Neural cell (in vitro differentiated cells): ENCODE data around the gene IBA57. TPM values are rescaled to one million over a fixed set of nuclear protein-coding genes. Genes with fewer than 3 reads are reported as not detected.

ENCODE experiments used
- H2AFZ ChIP-seq: fragments of 200-600, 300-800 bp; sonication (generic), shearing (Covaris generic); 2 replicates; pipeline ENCODE4 v1.6.0; 2014; ENCODE audit warnings: low read depth, mild to moderate bottlenecking, antibody characterized with exemption, low read length, moderate library complexity
- H3F3A ChIP-seq: fragments of 200-600 bp; shearing (Covaris generic); 2 replicates; pipeline ENCODE4 v1.6.1; 2016; ENCODE audit warnings: mild to moderate bottlenecking, moderate library complexity, mixed read lengths, antibody characterized with exemption, low read length; ENCODE audit not compliant: insufficient read depth, poor library complexity, severe bottlenecking
- H3K27ac ChIP-seq: fragments of 200-600, 300-800 bp; sonication (generic), shearing (Covaris generic); 2 replicates; pipeline ENCODE4 v1.5.1; 2014; ENCODE audit warnings: mild to moderate bottlenecking, low read length, moderate library complexity
- H3K27me3 ChIP-seq: fragments of 300-800, 200-600 bp; sonication (generic), shearing (Covaris generic); 2 replicates; pipeline ENCODE4 v1.6.0; 2014; ENCODE audit warnings: mild to moderate bottlenecking, low read depth, low read length, moderate library complexity; ENCODE audit not compliant: insufficient read depth
- H3K36me3 ChIP-seq: fragments of 300-800, 200-600 bp; sonication (generic), shearing (Covaris generic); 2 replicates; pipeline ENCODE4 v1.5.1; 2014; ENCODE audit warnings: mild to moderate bottlenecking, antibody characterized with exemption, low read length, moderate library complexity; ENCODE audit not compliant: insufficient read depth
- H3K4me2 ChIP-seq: fragments of 300-800, 200-600 bp; sonication (generic), shearing (Covaris generic); 2 replicates; pipeline ENCODE4 v1.6.0; 2014; ENCODE audit warnings: mild to moderate bottlenecking, low read length
- H3K4me3 ChIP-seq: fragments of 300-800, 200-600 bp; sonication (generic), shearing (Covaris generic); 2 replicates; pipeline ENCODE4 v1.5.1; 2014; ENCODE audit warnings: mild to moderate bottlenecking, low read length, moderate library complexity
- H3K79me2 ChIP-seq: fragments of 200-600 bp; shearing (Covaris generic); replicated peaks from 2 replicates; pipeline ENCODE4 v1.6.0; 2014; ENCODE audit warnings: mild to moderate bottlenecking, low read length, moderate library complexity; ENCODE audit not compliant: insufficient read depth
- H3K9ac ChIP-seq: fragments of 300-800, 200-600 bp; sonication (generic), shearing (Covaris generic); 2 replicates; pipeline ENCODE4 v1.6.1; 2016; ENCODE audit warnings: mild to moderate bottlenecking, low read length, mixed read lengths
- H3K9me2 ChIP-seq: fragments of 200-600 bp; shearing (Covaris generic); 2 replicates; pipeline ENCODE4 v1.6.1; 2016; ENCODE audit warnings: mild to moderate bottlenecking, low read length, mixed read lengths; ENCODE audit not compliant: insufficient read depth
- H3K9me3 ChIP-seq: fragments of 200-600, 300-800 bp; sonication (generic), shearing (Covaris generic); 2 replicates; pipeline ENCODE4 v1.6.1; 2016; ENCODE audit warnings: mild to moderate bottlenecking, mixed run types, low read length, moderate library complexity, mixed read lengths
- H4K20me1 ChIP-seq: fragments of 200-600 bp; shearing (Covaris generic); 2 replicates; pipeline ENCODE4 v1.6.1; 2016; ENCODE audit warnings: mild to moderate bottlenecking, mixed run types; ENCODE audit not compliant: insufficient read depth
- EP300 ChIP-seq: fragments of 450-650 bp; conservative IDR thresholded peaks from 2 replicates; pipeline ENCODE4 v1.6.1; 2014; ENCODE audit warnings: antibody characterized with exemption, mild to moderate bottlenecking, moderate library complexity; ENCODE audit not compliant: poor library complexity, severe bottlenecking
- EZH2 ChIP-seq: fragments of 200-600, 300-800 bp; shearing (Covaris generic), sonication (generic); IDR thresholded peaks from 2 replicates; pipeline ENCODE4 v1.6.1; 2014; ENCODE audit warnings: antibody characterized with exemption, low read length, borderline replicate concordance, mild to moderate bottlenecking; ENCODE audit not compliant: insufficient read depth, poor library complexity, severe bottlenecking
- MXI1 ChIP-seq: fragments of 450-650 bp; conservative IDR thresholded peaks from 2 replicates; pipeline ENCODE4 v1.6.1; 2014; ENCODE audit warnings: antibody characterized with exemption, mild to moderate bottlenecking; ENCODE audit not compliant: poor library complexity, severe bottlenecking
- POLR2AphosphoS5 ChIP-seq: IDR thresholded peaks from 2 replicates; pipeline ENCODE4 v1.6.1; 2012
- RAD21 ChIP-seq: fragments of 450-650 bp; conservative IDR thresholded peaks from 2 replicates; pipeline ENCODE4 v1.6.1; 2014; ENCODE audit warnings: antibody characterized with exemption, mild to moderate bottlenecking, moderate library complexity
- SMC3 ChIP-seq: fragments of 450-650 bp; conservative IDR thresholded peaks from 2 replicates; pipeline ENCODE4 v1.6.1; 2014; ENCODE audit warnings: antibody characterized with exemption, mild to moderate bottlenecking, moderate library complexity; ENCODE audit not compliant: poor library complexity
- TAF1 ChIP-seq: IDR thresholded peaks from 2 replicates; pipeline ENCODE4 v1.6.1; 2012; ENCODE audit warnings: low read depth
- polyA plus RNA-seq: library from polyadenylated mRNA; depleted of rRNA; stranded (reverse); fragments of >200 nt; gene quantifications from 2 replicates; pipeline ENCODE4 v1.2.3, GENCODE V29; 2014
- TF ChIP-seq, protein P1 (sequence below): fragments of 450-650 bp; IDR thresholded peaks from 2 replicates; pipeline ENCODE4 v1.5.1; 2014; ENCODE audit warnings: antibody characterized with exemption, mild to moderate bottlenecking, moderate library complexity; ENCODE audit not compliant: poor library complexity, severe bottlenecking
- TF ChIP-seq, protein P2 (sequence below): IDR thresholded peaks from 2 replicates; pipeline ENCODE4 v1.6.1; 2012; ENCODE audit warnings: borderline replicate concordance

Gene IBA57
- polyA plus RNA-seq, 1 donor from 2014 or later, result 5.5 TPM

DNA sequence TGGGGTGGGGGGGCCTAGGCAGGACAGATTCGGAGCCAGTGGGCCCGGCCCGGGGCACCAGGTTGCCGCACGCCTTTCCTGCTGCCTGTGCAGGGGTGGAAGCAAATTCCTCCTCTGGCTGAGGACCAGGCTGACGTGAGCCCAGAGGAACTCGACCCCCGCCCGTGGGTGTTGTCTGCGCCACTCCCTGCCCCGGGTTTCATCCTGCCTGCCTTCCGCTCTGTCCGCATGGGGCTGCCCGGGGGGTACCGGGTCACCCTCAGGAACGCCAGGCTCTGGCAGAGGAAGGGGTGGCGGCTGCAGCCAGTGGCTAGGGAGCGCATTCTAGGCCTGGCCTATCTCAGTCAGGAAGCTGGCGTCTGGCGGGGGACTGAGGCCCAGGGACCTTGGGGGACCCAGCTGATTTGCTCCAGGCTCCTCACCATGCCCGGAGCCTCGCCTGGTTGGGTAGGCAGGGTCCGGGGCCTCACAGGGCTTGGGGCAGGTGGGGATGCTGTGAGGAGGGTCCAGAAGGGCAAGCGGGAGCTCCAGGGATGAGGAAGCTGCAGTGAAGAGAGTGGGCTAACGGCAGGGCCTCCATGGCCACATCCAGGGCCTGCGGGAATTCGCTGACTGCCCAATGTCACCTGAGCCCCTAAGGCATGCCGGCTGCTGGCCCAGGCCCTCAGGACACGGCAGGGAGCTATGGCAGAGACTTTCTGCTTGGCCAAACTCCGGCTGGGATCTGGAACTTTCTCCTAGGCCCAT lies 2.4 kb upstream of the IBA57 start:
- Histone ChIP-seq H3K79me2 (peaks cover 11% of the 10 kb centered on the region), H3F3A (no peaks in the 10 kb centered on the region), H3K27me3 (no peaks in the 10 kb centered on the region), H3K4me3 (no peak overlapping the region), H3K4me2 (no peak overlapping the region), H3K27ac (no peak overlapping the region), H3K9me3 (no peaks in the 10 kb centered on the region), H3K9me2 (no peaks in the 10 kb centered on the region), H4K20me1 (no peaks in the 10 kb centered on the region), H2AFZ (no peak overlapping the region), H3K36me3 (no peaks in the 10 kb centered on the region), H3K9ac (no peak overlapping the region)
- no peak for TF ChIP-seq MXI1
- TF ChIP-seq, protein P1, sequence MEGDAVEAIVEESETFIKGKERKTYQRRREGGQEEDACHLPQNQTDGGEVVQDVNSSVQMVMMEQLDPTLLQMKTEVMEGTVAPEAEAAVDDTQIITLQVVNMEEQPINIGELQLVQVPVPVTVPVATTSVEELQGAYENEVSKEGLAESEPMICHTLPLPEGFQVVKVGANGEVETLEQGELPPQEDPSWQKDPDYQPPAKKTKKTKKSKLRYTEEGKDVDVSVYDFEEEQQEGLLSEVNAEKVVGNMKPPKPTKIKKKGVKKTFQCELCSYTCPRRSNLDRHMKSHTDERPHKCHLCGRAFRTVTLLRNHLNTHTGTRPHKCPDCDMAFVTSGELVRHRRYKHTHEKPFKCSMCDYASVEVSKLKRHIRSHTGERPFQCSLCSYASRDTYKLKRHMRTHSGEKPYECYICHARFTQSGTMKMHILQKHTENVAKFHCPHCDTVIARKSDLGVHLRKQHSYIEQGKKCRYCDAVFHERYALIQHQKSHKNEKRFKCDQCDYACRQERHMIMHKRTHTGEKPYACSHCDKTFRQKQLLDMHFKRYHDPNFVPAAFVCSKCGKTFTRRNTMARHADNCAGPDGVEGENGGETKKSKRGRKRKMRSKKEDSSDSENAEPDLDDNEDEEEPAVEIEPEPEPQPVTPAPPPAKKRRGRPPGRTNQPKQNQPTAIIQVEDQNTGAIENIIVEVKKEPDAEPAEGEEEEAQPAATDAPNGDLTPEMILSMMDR, result no peak
- no peak for TF ChIP-seq POLR2AphosphoS5
- TF ChIP-seq EZH2, result no peak
- TF ChIP-seq, protein P2, sequence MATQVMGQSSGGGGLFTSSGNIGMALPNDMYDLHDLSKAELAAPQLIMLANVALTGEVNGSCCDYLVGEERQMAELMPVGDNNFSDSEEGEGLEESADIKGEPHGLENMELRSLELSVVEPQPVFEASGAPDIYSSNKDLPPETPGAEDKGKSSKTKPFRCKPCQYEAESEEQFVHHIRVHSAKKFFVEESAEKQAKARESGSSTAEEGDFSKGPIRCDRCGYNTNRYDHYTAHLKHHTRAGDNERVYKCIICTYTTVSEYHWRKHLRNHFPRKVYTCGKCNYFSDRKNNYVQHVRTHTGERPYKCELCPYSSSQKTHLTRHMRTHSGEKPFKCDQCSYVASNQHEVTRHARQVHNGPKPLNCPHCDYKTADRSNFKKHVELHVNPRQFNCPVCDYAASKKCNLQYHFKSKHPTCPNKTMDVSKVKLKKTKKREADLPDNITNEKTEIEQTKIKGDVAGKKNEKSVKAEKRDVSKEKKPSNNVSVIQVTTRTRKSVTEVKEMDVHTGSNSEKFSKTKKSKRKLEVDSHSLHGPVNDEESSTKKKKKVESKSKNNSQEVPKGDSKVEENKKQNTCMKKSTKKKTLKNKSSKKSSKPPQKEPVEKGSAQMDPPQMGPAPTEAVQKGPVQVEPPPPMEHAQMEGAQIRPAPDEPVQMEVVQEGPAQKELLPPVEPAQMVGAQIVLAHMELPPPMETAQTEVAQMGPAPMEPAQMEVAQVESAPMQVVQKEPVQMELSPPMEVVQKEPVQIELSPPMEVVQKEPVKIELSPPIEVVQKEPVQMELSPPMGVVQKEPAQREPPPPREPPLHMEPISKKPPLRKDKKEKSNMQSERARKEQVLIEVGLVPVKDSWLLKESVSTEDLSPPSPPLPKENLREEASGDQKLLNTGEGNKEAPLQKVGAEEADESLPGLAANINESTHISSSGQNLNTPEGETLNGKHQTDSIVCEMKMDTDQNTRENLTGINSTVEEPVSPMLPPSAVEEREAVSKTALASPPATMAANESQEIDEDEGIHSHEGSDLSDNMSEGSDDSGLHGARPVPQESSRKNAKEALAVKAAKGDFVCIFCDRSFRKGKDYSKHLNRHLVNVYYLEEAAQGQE, result no peak
- no peak for TF ChIP-seq RAD21
- TF ChIP-seq SMC3, result no peak
- TF ChIP-seq TAF1, result no peak
- no peak for TF ChIP-seq EP300

DNA sequence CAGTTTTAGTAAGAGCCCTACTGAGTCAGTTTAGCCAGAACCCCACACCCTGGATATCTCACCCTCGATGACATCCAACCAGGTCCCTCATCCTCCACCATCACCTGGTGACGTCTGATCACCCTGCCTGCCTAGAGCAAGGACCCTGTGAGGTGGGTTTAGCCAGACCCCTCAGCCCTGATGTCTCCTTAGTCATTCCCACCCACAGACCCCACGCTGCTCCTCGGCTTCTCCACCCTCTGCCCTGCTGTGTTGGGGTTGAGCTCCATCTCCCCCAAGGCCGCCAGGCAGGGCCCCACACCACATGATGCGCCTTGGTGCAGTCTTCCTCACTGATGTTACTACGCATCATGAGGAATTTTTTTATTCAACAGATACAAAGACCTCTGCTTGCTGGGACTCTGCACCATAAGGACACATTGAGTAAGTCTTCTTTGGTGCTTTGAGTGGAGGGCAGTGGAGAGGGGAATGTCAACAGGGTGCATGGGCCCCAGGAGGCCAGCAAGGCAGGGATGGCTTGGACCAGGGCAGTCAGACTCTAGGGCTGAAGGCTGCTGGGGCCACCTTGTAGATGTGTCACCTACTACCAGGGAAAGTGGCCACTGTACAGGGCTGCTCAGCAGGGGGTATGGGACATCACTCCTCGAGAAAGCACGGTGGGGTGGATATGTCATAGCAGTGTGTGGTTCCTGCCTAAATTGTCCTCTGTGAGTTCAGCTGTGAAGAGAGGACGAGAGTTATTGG lies 1.7 kb upstream of the IBA57 start:
- Histone ChIP-seq H3K27ac (no peak overlapping the region), H3K9me3 (no peaks in the 10 kb centered on the region), H3K4me3 (no peak overlapping the region), H3K4me2 (no peak overlapping the region), H2AFZ (no peak overlapping the region), H3K9ac (no peak overlapping the region), H3K36me3 (no peaks in the 10 kb centered on the region), H3F3A (no peaks in the 10 kb centered on the region), H4K20me1 (no peaks in the 10 kb centered on the region), H3K27me3 (no peaks in the 10 kb centered on the region), H3K79me2 (peaks cover 11% of the 10 kb centered on the region), H3K9me2 (no peaks in the 10 kb centered on the region)
- TF ChIP-seq RAD21, result no peak
- TF ChIP-seq EP300, result no peak
- TF ChIP-seq, protein P1, result no peak
- no peak for TF ChIP-seq SMC3
- no peak for TF ChIP-seq MXI1
- no peak for TF ChIP-seq EZH2
- TF ChIP-seq, protein P2, result no peak
- no peak for TF ChIP-seq POLR2AphosphoS5
- no peak for TF ChIP-seq TAF1
